ENCODE results near the gene MRGPRG. TPM values are rescaled to one million over a fixed set of nuclear protein-coding genes. Genes with fewer than 3 reads are reported as not detected.

The MRGPRG gene
- total and polyA plus RNA-seq, 2 of the 8 experiments (the other 6 are each of a cell fraction or from before 2014, with no cell fraction given): not detected

GRCh38 chr11:3190600-3190999 lies 28.0 kb downstream of the MRGPRG start:
- FAIRE-seq: no peak
- no peak overlapping the region for H3K9ac ChIP-seq (replicated peaks in 1 of 4; ENCODE audit: extremely low read depth in 1 of 4, low read depth in 3 of 4, low read length in 3 of 4)
- POLR2A ChIA-PET (ENCODE audit: partially characterized antibody): interaction anchor here (1.8 kb wide), 1 partner anchor 8 kb away, joined by 6 read pairs; no protein-coding TSS in a partner anchor

More at GRCh38 chr11:3190600-3190999, 28.0 kb downstream of the MRGPRG start:
- Histone ChIP-seq H3K4me1 (replicated peaks in 1 of 4; ENCODE audit: control insufficient read depth in 3 of 4, insufficient read depth in 4 of 4, low read length in 3 of 4) (peaks cover 5 to 23% (median 11%) of the 10 kb centered on the region in 4 experiments), H3K56ac (replicated peaks; ENCODE audit: insufficient read length, low read depth, low read length) (no peak overlapping the region), H3K27me3 (replicated peaks in 1 of 4; ENCODE audit: control insufficient read depth in 3 of 4, extremely low read depth in 1 of 4, insufficient read depth in 3 of 4, low read length in 3 of 4) (no peaks in the 10 kb centered on the region), H3K23ac (ENCODE audit: insufficient read length) (no peak overlapping the region), H3K36me3 (ENCODE audit: control insufficient read depth in 2 of 4, insufficient read depth in 4 of 4, low read length in 3 of 4) (no peaks in the 10 kb centered on the region), H2BK12ac (ENCODE audit: low read depth, low read length) (no peak overlapping the region), H3K4ac (replicated peaks; ENCODE audit: insufficient read length, low read depth, low read length) (no peak overlapping the region), H3K23me2 (ENCODE audit: low read depth, low read length) (peaks cover 3% of the 10 kb centered on the region), H4K91ac (replicated peaks; ENCODE audit: insufficient read length, low read length) (no peak overlapping the region), H4K5ac (ENCODE audit: insufficient read length, low read depth, low read length) (no peak overlapping the region), H2BK120ac (replicated peaks; ENCODE audit: low read depth, low read length) (no peak overlapping the region), H3K14ac (ENCODE audit: insufficient read length) (no peak overlapping the region), H2AFZ (ENCODE audit: low read length) (no peak overlapping the region), H3K27ac (ENCODE audit: low read depth, low read length) (no peak overlapping the region), H3K79me1 (ENCODE audit: low read depth, low read length) (no peaks in the 10 kb centered on the region), H3K4me2 (ENCODE audit: insufficient read depth in 1 of 2, low read depth in 2 of 2, low read length in 2 of 2) (no peak overlapping the region; a peak in 1 of 4 replicates), H3K79me2 (ENCODE audit: control insufficient read depth in 1 of 2, insufficient read depth in 2 of 2, low read length in 2 of 2) (no peaks in the 10 kb centered on the region), H4K8ac (ENCODE audit: extremely low read depth, insufficient read depth, low read length) (no peak overlapping the region), H3K9me3 (ENCODE audit: insufficient read depth in 2 of 2, low read depth in 1 of 2, low read length in 1 of 2) (0 out of 4 replicates have a peak, but pooled peaks cover 0 to 2% of the 10 kb centered on the region in 2 experiments), H2BK20ac (ENCODE audit: low read length) (no peak overlapping the region), H2BK5ac (ENCODE audit: low read depth, low read length) (no peak overlapping the region), H4K20me1 (replicated peaks in 1 of 2; ENCODE audit: control insufficient read depth in 1 of 2, insufficient read depth in 2 of 2, low read length in 2 of 2) (no peaks in the 10 kb centered on the region), H2AK5ac (ENCODE audit: low read depth, low read length) (no peak overlapping the region), H3K4me3 (ENCODE audit: extremely low read depth in 1 of 4, insufficient read depth in 2 of 4, low read depth in 3 of 4, low read length in 4 of 4) (no peak overlapping the region), H2BK15ac (ENCODE audit: low read length) (no peak overlapping the region), H3K18ac (ENCODE audit: extremely low read depth, low read length) (no peak overlapping the region)
- no peak for TF ChIP-seq ATF2 (IDR thresholded peaks at IDR 0.05; ENCODE audit: low read length)
- TF ChIP-seq ZNF274 (IDR thresholded peaks at IDR 0.05; ENCODE audit: borderline replicate concordance, extremely low read depth, low read length): no peak
- WGBS, 2 experiments (ENCODE audit: extremely low coverage in 1 of 2, insufficient coverage in 1 of 2, insufficient read length in 1 of 2, insufficient replicate concordance in 2 of 2, low coverage in 1 of 2, low lambda C conversion rate in 2 of 2, missing lambda C conversion rate in 1 of 2): 83% methylated on average over 6 of the region's 6 CpGs; no CpG with 5 or more reads in 1 of the 2 experiments
- peak in 1 of 2 experiments; percentile 39 for DNase-seq (ENCODE audit: low read depth in 1 of 2, low spot score in 2 of 2)
- CTCF ChIA-PET (ENCODE audit: partially characterized antibody): interaction anchor here (0.8 to 2.3 kb wide), 11 partner anchors 9 to 81 kb away, joined by 3 to 6 read pairs (median 3); no protein-coding TSS in a partner anchor
